ENCODE measurements around the gene GNB1. TPM values are rescaled to one million over a fixed set of nuclear protein-coding genes. Genes with fewer than 3 reads are reported as not detected.
A peak's percentile ranks its signal among the peaks of the same experiment; 100 is the strongest.

The GNB1 gene
- total RNA-seq, 2 experiments from 2014 or later, result 138 to 149 TPM

DNA sequence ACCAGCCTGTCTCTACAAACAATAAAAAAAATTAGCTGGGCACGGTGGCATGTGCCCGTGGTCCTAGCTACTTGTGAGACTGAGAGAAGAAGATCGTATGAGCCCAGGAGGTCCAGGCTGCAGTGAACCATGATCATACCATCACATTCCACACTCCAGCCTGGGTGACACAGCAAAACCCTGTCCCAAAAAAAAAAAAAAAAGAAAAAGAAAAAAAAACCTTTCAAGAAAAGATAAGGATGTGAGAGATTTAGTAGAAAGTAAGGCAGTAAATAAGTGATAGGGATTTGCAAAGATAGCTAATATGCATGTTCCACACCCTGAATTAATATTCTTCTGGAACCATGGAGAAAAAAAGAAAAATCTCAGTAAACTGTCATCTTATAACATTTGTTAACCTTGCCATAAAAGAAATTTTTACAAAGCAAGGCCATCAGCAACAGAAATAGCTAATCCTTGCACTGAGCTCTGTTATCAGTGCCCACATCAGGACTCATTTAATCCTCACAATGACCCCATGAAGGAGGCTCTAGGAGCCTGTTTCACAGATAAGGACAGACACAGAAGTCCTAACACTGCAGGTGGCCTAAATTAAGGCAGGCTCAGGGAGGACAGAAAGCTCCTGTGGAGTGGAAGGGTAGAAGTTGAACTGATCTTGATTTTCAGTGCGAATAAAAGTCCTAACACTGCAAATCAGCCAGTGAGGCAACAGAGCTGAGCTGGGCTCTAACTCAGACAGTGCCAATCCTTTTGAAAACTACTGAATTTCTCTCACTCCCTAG lies 7.6 kb downstream of the GNB1 start:
- Mint-ChIP-seq H3K36me3 (ENCODE audit: low read depth) (peaks cover 36% of the 10 kb centered on the region), H3K4me1 (ENCODE audit: low read depth) (peaks cover 73% of the 10 kb centered on the region), H3K9me3 (no peaks in the 10 kb centered on the region), H3K27me3 (no peaks in the 10 kb centered on the region), H3K4me3 (peak overlapping the region; percentile 69), H3K27ac (peak overlapping the region; percentile 71)
- Histone ChIP-seq H3K27ac (ENCODE audit: low read depth in 1 of 2, low read length in 2 of 2) (no peak overlapping the region), H3K4me3 (ENCODE audit: low read length) (no peak overlapping the region), H3K9me3 (ENCODE audit: control insufficient read depth in 1 of 2, insufficient read depth in 1 of 2, low read length in 2 of 2) (no peaks in the 10 kb centered on the region), H3K27me3 (ENCODE audit: control insufficient read depth in 1 of 2, insufficient read depth in 2 of 2, low read length in 2 of 2) (no peaks in the 10 kb centered on the region), H3K4me1 (ENCODE audit: insufficient read depth, low read length) (peaks cover 93% of the 10 kb centered on the region), H3K36me3 (ENCODE audit: insufficient read depth, low read length) (peaks cover 12% of the 10 kb centered on the region)
- POLR2A ChIA-PET, result interaction anchor here (0.6 to 2.1 kb wide), 2 partner anchors 26 to 103 kb away, joined by 3 to 6 read pairs; no protein-coding TSS in a partner anchor
- TF ChIP-seq, protein P1, sequence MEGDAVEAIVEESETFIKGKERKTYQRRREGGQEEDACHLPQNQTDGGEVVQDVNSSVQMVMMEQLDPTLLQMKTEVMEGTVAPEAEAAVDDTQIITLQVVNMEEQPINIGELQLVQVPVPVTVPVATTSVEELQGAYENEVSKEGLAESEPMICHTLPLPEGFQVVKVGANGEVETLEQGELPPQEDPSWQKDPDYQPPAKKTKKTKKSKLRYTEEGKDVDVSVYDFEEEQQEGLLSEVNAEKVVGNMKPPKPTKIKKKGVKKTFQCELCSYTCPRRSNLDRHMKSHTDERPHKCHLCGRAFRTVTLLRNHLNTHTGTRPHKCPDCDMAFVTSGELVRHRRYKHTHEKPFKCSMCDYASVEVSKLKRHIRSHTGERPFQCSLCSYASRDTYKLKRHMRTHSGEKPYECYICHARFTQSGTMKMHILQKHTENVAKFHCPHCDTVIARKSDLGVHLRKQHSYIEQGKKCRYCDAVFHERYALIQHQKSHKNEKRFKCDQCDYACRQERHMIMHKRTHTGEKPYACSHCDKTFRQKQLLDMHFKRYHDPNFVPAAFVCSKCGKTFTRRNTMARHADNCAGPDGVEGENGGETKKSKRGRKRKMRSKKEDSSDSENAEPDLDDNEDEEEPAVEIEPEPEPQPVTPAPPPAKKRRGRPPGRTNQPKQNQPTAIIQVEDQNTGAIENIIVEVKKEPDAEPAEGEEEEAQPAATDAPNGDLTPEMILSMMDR (IDR thresholded peaks at IDR 0.05), result no peak
- CTCF ChIA-PET, result interaction anchor here (0.7 to 1.1 kb wide), 4 partner anchors 9 to 423 kb away, joined by 3 to 5 read pairs (median 3); no protein-coding TSS in a partner anchor
- no peak for ATAC-seq (ENCODE audit: poor library complexity)
- intact Hi-C loops (cut with DNase I, micrococcal nuclease), result no loop called here
- no peak for DNase-seq

DNA sequence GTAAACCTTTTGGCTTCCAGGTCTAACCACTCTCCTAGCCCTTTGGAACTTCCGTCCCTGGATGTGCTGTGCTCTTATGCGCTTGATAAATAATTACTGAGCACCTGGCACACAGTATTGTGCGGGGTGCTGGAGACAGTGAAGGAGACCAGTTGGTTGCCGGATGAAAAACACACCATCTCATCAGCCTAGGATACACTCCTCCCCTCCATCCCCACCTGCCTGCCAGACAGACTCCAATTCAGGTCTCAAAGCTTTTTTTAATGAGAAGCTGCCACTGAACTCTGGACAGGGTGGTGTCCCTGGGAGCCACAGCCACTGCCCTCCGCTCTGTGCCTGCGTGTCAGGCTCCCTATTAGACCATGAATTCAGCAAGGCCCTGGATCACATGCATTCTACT lies 9.2 kb downstream of the GNB1 start:
- ChIA-PET POLR2A (interaction anchor here (2.1 kb wide), 1 partner anchor 27 kb away, joined by 6 read pairs; no protein-coding TSS in a partner anchor), CTCF (interaction anchor here (0.7 to 1.1 kb wide), 2 partner anchors 33 to 73 kb away, joined by 3 read pairs; no protein-coding TSS in a partner anchor)
- H3K27me3 ChIP-seq (ENCODE audit: control insufficient read depth in 1 of 2, insufficient read depth in 2 of 2, low read length in 2 of 2), result no peaks in the 10 kb centered on the region
- Mint-ChIP-seq H3K36me3 (ENCODE audit: low read depth) (peaks cover 36% of the 10 kb centered on the region), H3K4me3 (peak overlapping the region; percentile 38), H3K4me1 (ENCODE audit: low read depth) (peaks cover 68% of the 10 kb centered on the region), H3K9me3 (no peaks in the 10 kb centered on the region), H3K27me3 (no peaks in the 10 kb centered on the region), H3K27ac (peak overlapping the region; percentile 32)
- peak overlapping the region in 1 of 2 donors; percentile 4 for H3K27ac ChIP-seq (ENCODE audit: low read depth in 1 of 2, low read length in 2 of 2)
- H3K4me1 ChIP-seq (ENCODE audit: insufficient read depth, low read length), result peaks cover 92% of the 10 kb centered on the region
- intact Hi-C loops (cut with DNase I, micrococcal nuclease), result no loop called here
- no peak for DNase-seq
- TF ChIP-seq, protein P1 (IDR thresholded peaks at IDR 0.05), result no peak
- H3K9me3 ChIP-seq (ENCODE audit: control insufficient read depth in 1 of 2, insufficient read depth in 1 of 2, low read length in 2 of 2), result no peaks in the 10 kb centered on the region
- H3K4me3 ChIP-seq (ENCODE audit: low read length), result no peak overlapping the region
- no peak for ATAC-seq (ENCODE audit: poor library complexity)
- peaks cover 17% of the 10 kb centered on the region for H3K36me3 ChIP-seq (ENCODE audit: insufficient read depth, low read length)

DNA sequence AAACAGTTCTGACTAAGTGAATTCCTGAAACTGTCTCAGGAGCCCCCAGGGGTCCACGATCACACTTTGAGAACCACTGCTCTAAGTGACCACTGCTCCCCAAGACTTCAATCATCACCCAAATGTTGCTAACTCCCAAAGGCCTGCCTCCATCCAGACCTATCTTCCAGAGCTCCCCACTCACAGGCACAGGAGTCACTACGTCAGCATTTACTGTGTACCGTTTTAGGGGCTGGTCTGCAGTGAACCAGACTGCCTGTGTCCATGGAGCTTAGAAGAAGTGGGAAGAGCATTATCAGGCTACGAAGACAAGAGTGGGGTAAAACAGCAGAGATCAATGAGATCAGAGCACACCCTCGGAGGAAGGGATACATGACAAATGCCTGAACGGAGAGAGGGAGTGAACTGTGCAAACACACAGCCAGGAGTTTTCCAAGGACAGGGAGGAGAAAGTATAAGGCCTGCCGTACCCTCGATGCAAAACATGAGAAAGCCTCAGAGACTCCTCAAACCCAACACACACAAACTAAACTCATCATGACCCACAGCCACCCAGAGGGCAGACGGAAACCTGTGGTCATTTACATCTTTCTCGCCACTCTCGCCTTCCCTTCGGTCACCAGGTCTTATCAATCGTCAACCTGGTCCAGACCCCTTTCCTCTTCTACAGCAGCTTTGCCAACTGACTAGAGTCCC lies 10.1 kb downstream of the GNB1 start:
- H3K27me3 Mint-ChIP-seq, result no peaks in the 10 kb centered on the region
- H3K9me3 Mint-ChIP-seq, result no peaks in the 10 kb centered on the region
- Histone ChIP-seq H3K27ac (ENCODE audit: low read depth in 1 of 2, low read length in 2 of 2) (no peak overlapping the region), H3K9me3 (ENCODE audit: control insufficient read depth in 1 of 2, insufficient read depth in 1 of 2, low read length in 2 of 2) (no peaks in the 10 kb centered on the region), H3K4me1 (ENCODE audit: insufficient read depth, low read length) (peaks cover 93% of the 10 kb centered on the region), H3K36me3 (ENCODE audit: insufficient read depth, low read length) (peaks cover 27% of the 10 kb centered on the region), H3K4me3 (ENCODE audit: low read length) (no peak overlapping the region), H3K27me3 (ENCODE audit: control insufficient read depth in 1 of 2, insufficient read depth in 2 of 2, low read length in 2 of 2) (no peaks in the 10 kb centered on the region)
- H3K27ac Mint-ChIP-seq, result peak overlapping the region; percentile 32
- H3K4me1 Mint-ChIP-seq (ENCODE audit: low read depth), result peaks cover 71% of the 10 kb centered on the region
- TF ChIP-seq, protein P1 (IDR thresholded peaks at IDR 0.05), result no peak
- no peak for DNase-seq
- ChIA-PET CTCF (interaction anchor here (1.1 to 2.1 kb wide), 2 partner anchors 28 to 72 kb away, joined by 3 to 7 read pairs; no protein-coding TSS in a partner anchor), POLR2A (no interaction called here)
- H3K4me3 Mint-ChIP-seq, result peak overlapping the region; percentile 44
- ATAC-seq (ENCODE audit: poor library complexity), result no peak
- intact Hi-C loops (cut with DNase I, micrococcal nuclease), result no loop called here
- H3K36me3 Mint-ChIP-seq (ENCODE audit: low read depth), result peaks cover 45% of the 10 kb centered on the region

Measured in CD4-positive, alpha-beta T cell (primary cell).